H1 (cell line): ENCODE measurements around the gene LRRC61. TPM values are rescaled to one million over a fixed set of nuclear protein-coding genes. Genes with fewer than 3 reads are reported as not detected.

ENCODE experiments used
- CTCF ChIA-PET: fragments of 300-600 bp; sonication (Branson Sonifier 250); formaldehyde crosslinking; loops from one replicate; lab custom pipeline; 2021; ENCODE audit not compliant: partially characterized antibody; lab: Charles Lee
- POLR2A ChIA-PET: fragments of 300-600 bp; sonication (Branson Sonifier 250); formaldehyde crosslinking; loops from one replicate; lab custom pipeline; 2021; ENCODE audit warnings: inconsistent platforms; ENCODE audit not compliant: partially characterized antibody; lab: Charles Lee
- DNase-seq, 2 experiments: peaks; one replicate each; pipeline versions ENCODE4 v3.0.0 to v3.0.0-alpha.2; 2010 to 2022; ENCODE audit warnings: low spot score in 2 of 2, low read depth in 1 of 2, mixed read lengths in 1 of 2
- FAIRE-seq: peaks from 2 replicates; lab custom pipeline; 2011; peaks lifted over from hg19 to GRCh38; lab: Jason Lieb, UNC
- H2AFZ ChIP-seq: 2 replicates; pipeline ENCODE4 v1.8.1; 2012; ENCODE audit warnings: low read length, inconsistent platforms
- H2AK5ac ChIP-seq: 2 replicates; pipeline ENCODE4 v1.6.1; 2013; ENCODE audit warnings: low read depth, low read length
- H2BK120ac ChIP-seq: replicated peaks from 2 replicates; pipeline ENCODE3; 2013; ENCODE audit warnings: low read depth, low read length, inconsistent platforms
- H2BK12ac ChIP-seq: 2 replicates; pipeline ENCODE4 v1.6.1; 2013; ENCODE audit warnings: low read depth, low read length
- H2BK15ac ChIP-seq: 2 replicates; pipeline ENCODE4 v1.6.1; 2013; ENCODE audit warnings: low read length
- H2BK20ac ChIP-seq: 2 replicates; pipeline ENCODE4 v1.6.1; 2013; ENCODE audit warnings: low read length
- H2BK5ac ChIP-seq: 2 replicates; pipeline ENCODE4 v1.6.1; 2013; ENCODE audit warnings: low read depth, low read length
- H3K14ac ChIP-seq: 2 replicates; pipeline ENCODE4 v1.6.1; 2013; ENCODE audit warnings: inconsistent platforms; ENCODE audit not compliant: insufficient read length
- H3K18ac ChIP-seq: 2 replicates; pipeline ENCODE4 v1.6.1; 2013; ENCODE audit warnings: low read length; ENCODE audit errors: extremely low read depth
- H3K23ac ChIP-seq: 2 replicates; pipeline ENCODE4 v1.6.1; 2013; ENCODE audit warnings: inconsistent platforms; ENCODE audit not compliant: insufficient read length
- H3K23me2 ChIP-seq: 2 replicates; pipeline ENCODE4 v1.6.1; 2013; ENCODE audit warnings: low read depth, low read length
- H3K27ac ChIP-seq: 2 replicates; pipeline ENCODE4 v1.6.1; 2011; ENCODE audit warnings: low read depth, low read length, inconsistent platforms
- H3K27me3 ChIP-seq, 4 experiments: replicated peaks in 1 of 4; 1 replicate in 1 of 4; 2 replicates in 3 of 4; pipeline versions ENCODE4 v1.6.1 to v1.8.1; 2011 to 2013; ENCODE audit warnings: low read length in 3 of 4, mild to moderate bottlenecking in 3 of 4, inconsistent platforms in 2 of 4, mixed read lengths in 2 of 4, moderate library complexity in 1 of 4; ENCODE audit not compliant: control insufficient read depth in 3 of 4, insufficient read depth in 3 of 4; ENCODE audit errors: extremely low read depth in 1 of 4
- H3K36me3 ChIP-seq, 4 experiments: 2 replicates each; pipeline versions ENCODE4 v1.6.1 to v1.8.1; 2011 to 2013; ENCODE audit warnings: mild to moderate bottlenecking in 4 of 4, low read length in 3 of 4, moderate library complexity in 2 of 4, control low read depth in 1 of 4, inconsistent platforms in 1 of 4; ENCODE audit not compliant: insufficient read depth in 4 of 4, control insufficient read depth in 2 of 4
- H3K4ac ChIP-seq: replicated peaks from 2 replicates; pipeline ENCODE3; 2013; ENCODE audit warnings: low read length, low read depth, mixed read lengths, inconsistent platforms; ENCODE audit not compliant: insufficient read length
- H3K4me1 ChIP-seq, 4 experiments: replicated peaks in 1 of 4; 1 replicate in 1 of 4; 2 replicates in 3 of 4; pipeline versions ENCODE4 v1.6.1 to v1.8.1; 2011 to 2013; ENCODE audit warnings: low read length in 3 of 4, inconsistent platforms in 2 of 4, mixed read lengths in 1 of 4; ENCODE audit not compliant: insufficient read depth in 4 of 4, control insufficient read depth in 3 of 4
- H3K4me2 ChIP-seq, 2 experiments: 2 replicates each; pipeline versions ENCODE4 v1.6.1 to v1.8.1; 2011 to 2013; ENCODE audit warnings: low read depth in 2 of 2, low read length in 2 of 2, control low read depth in 1 of 2, inconsistent platforms in 1 of 2, mild to moderate bottlenecking in 1 of 2; ENCODE audit not compliant: insufficient read depth in 1 of 2
- H3K4me3 ChIP-seq, 4 experiments: fragments of 200-600, 300-600 bp in 1 of 4; sonication (generic), shearing (Covaris generic), sonication (Bioruptor Twin) in 1 of 4; 2 replicates each; pipeline versions ENCODE4 v1.5.1 to v1.8.1; 2011 to 2016; ENCODE audit warnings: low read length in 4 of 4, low read depth in 3 of 4, control low read depth in 2 of 4, inconsistent platforms in 2 of 4, mild to moderate bottlenecking in 2 of 4, mixed read lengths in 1 of 4, moderate library complexity in 1 of 4; ENCODE audit not compliant: insufficient read depth in 2 of 4; ENCODE audit errors: extremely low read depth in 1 of 4
- H3K56ac ChIP-seq: replicated peaks from 2 replicates; pipeline ENCODE3; 2013; ENCODE audit warnings: low read depth, mild to moderate bottlenecking, mixed read lengths, low read length, inconsistent platforms; ENCODE audit not compliant: insufficient read length
- H3K79me1 ChIP-seq: 2 replicates; pipeline ENCODE4 v1.6.1; 2013; ENCODE audit warnings: low read depth, low read length, control low read depth
- H3K79me2 ChIP-seq, 2 experiments: 2 replicates each; pipeline versions ENCODE4 v1.6.1 to v1.8.1; 2012 to 2013; ENCODE audit warnings: low read length in 2 of 2, mild to moderate bottlenecking in 2 of 2, inconsistent platforms in 1 of 2; ENCODE audit not compliant: insufficient read depth in 2 of 2, control insufficient read depth in 1 of 2
- H3K9ac ChIP-seq, 4 experiments: replicated peaks in 1 of 4; 1 replicate in 1 of 4; 2 replicates in 3 of 4; pipeline versions ENCODE4 v1.6.1 to v1.8.1; 2011 to 2013; ENCODE audit warnings: low read depth in 3 of 4, low read length in 3 of 4, control low read depth in 2 of 4, mild to moderate bottlenecking in 2 of 4, moderate library complexity in 2 of 4, inconsistent platforms in 1 of 4; ENCODE audit errors: extremely low read depth in 1 of 4
- H3K9me3 ChIP-seq, 2 experiments: 2 replicates each; pipeline versions ENCODE4 v1.6.1 to v1.8.1; 2012 to 2013; ENCODE audit warnings: mild to moderate bottlenecking in 2 of 2, moderate library complexity in 2 of 2, control low read depth in 1 of 2, inconsistent platforms in 1 of 2, low read depth in 1 of 2, low read length in 1 of 2, mixed read lengths in 1 of 2; ENCODE audit not compliant: insufficient read depth in 2 of 2
- H4K20me1 ChIP-seq, 2 experiments: replicated peaks in 1 of 2; 2 replicates each; pipeline versions ENCODE3 to v1.8.1; 2011 to 2013; ENCODE audit warnings: inconsistent platforms in 2 of 2, low read length in 2 of 2, mild to moderate bottlenecking in 1 of 2; ENCODE audit not compliant: insufficient read depth in 2 of 2, control insufficient read depth in 1 of 2
- H4K5ac ChIP-seq: 2 replicates; pipeline ENCODE4 v1.6.1; 2013; ENCODE audit warnings: low read length, low read depth, mixed read lengths, inconsistent platforms; ENCODE audit not compliant: insufficient read length
- H4K8ac ChIP-seq: 2 replicates; pipeline ENCODE4 v1.8.0; 2013; ENCODE audit warnings: mild to moderate bottlenecking, moderate library complexity, low read length, inconsistent platforms; ENCODE audit not compliant: insufficient read depth; ENCODE audit errors: extremely low read depth
- H4K91ac ChIP-seq: replicated peaks from 2 replicates; pipeline ENCODE3; 2013; ENCODE audit warnings: low read length, mixed read lengths, inconsistent platforms; ENCODE audit not compliant: insufficient read length
- CHD2 ChIP-seq: IDR thresholded peaks from 2 replicates; pipeline ENCODE4 v1.6.1; 2012; ENCODE audit warnings: low read length, improper control_type of control experiment
- HDAC6 ChIP-seq: IDR thresholded peaks from one replicate; pipeline ENCODE4 v1.7.1; 2012; ENCODE audit warnings: low read depth, mild to moderate bottlenecking, inconsistent platforms, low read length, moderate library complexity
- KDM4A ChIP-seq: IDR thresholded peaks from one replicate; pipeline ENCODE4 v1.7.1; 2012; ENCODE audit warnings: low read depth, mild to moderate bottlenecking, moderate library complexity, low read length, inconsistent platforms; ENCODE audit not compliant: severe bottlenecking
- MAFK ChIP-seq: IDR thresholded peaks from 2 replicates; pipeline ENCODE4 v1.6.1; 2012; ENCODE audit warnings: low read depth, mild to moderate bottlenecking, improper control_type of control experiment, low read length
- USF2 ChIP-seq: IDR thresholded peaks from 2 replicates; pipeline ENCODE4 v1.6.1; 2011; ENCODE audit warnings: low read length, improper control_type of control experiment
- WGBS, 2 experiments: shearing (Covaris generic) in 1 of 2; methylation state at CpG; one replicate each; pipeline versions ENCODE4 v1.1.6 to v1.1.7; 2013 to 2015; ENCODE audit warnings: low lambda C conversion rate in 2 of 2, mixed read lengths in 2 of 2, inconsistent platforms in 1 of 2, low coverage in 1 of 2, missing lambda C conversion rate in 1 of 2; ENCODE audit not compliant: insufficient replicate concordance in 2 of 2, insufficient coverage in 1 of 2, insufficient read length in 1 of 2; ENCODE audit errors: extremely low coverage in 1 of 2, missing lambda C conversion rate in 1 of 2; 5-methylcytosine and 5-hydroxymethylcytosine counted together
- polyA plus RNA-seq, 7 experiments: library from polyadenylated mRNA; depleted of rRNA in 3 of 7; stranded (reverse) in 5 of 7; unstranded in 2 of 7; fragments of >200 nt in 5 of 7; fragments of 200-250 nt in 2 of 7; gene quantifications; 1 replicate in 5 of 7; 2 replicates in 1 of 7; 4 replicates in 1 of 7; pipeline versions ENCODE4 v1.2.1 to v1.2.3, GENCODE V29; 2011 to 2013; ENCODE audit warnings: missing spikeins in 2 of 7, mixed read lengths in 2 of 7
- total RNA-seq: library from RNA; stranded (reverse); fragmentation: NEBNext Ultra II Directional; extraction: Animal tissue kit (Norgen Biotek cat#: 25700); gene quantifications from 2 replicates; pipeline ENCODE4 v1.2.1, GENCODE V29; 2021
- TF ChIP-seq, protein P1 (sequence below): IDR thresholded peaks from 2 replicates; pipeline ENCODE4 v1.6.1; 2012; ENCODE audit warnings: inconsistent platforms

LRRC61 gene
- total and polyA plus RNA-seq, 2 of the 8 experiments (the other 6 are each of a cell fraction or from before 2014, with no cell fraction given): 0.73 to 44.8 TPM

DNA sequence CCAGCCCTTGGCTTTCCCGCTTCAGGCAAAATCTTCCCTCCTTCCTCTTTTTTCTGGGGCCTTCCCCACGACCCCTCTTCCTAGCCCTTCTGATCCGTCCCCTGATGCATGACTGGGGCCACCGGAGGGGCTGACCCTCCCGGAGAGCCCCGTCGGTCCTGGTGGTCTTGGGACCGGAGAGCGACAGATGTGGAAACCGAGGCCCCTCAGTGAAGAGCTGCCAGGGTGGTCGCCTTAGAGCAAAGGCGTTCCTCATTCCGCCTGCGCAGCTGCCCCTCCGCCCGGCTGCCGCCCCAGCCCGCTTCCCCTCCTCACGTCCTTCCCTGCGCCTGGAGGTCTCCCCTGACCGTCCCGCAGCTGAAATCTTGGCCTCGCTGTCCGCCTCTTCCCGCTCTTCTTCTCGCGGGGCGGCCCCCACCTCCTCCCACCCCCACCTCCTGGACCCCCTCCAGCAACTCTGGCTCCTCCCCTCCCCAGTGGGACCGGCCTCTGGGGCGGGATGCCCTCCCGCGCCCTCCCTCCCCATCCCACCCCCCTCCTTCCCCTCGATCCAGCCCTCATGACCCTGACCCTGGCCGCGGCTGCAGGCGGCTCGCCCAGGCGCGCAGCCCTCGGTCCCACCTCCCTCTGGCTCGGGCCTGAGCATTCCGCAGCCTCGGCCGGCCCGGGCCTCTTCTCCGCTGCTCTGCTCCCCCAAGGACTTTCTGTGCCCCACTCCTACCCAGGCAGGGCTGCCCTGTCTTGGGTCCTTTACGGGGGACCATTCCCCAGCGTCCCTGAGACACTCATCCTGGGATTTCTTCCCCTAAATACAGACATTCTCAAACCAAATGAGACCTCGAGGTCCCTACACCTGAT is 18.3 kb downstream of the LRRC61 start, which contains the start of gene RARRES2:
RARRES2 (minus strand) TSS at position 367 of the 858 bp plus-strand sequence. CDS start 1,020 bp downstream, outside the sequence.
- H3K23ac ChIP-seq: no peak within 1 kb of the TSS
- DNase-seq: peak in 1 of 2 experiments; percentile 74
- H2BK120ac ChIP-seq: no peak within 1 kb of the TSS
- peaks cover 6% of the 10 kb centered on the region for H3K79me1 ChIP-seq
- H3K18ac ChIP-seq: peak within 1 kb of the TSS; percentile 71
- peak within 1 kb of the TSS; percentile 80; the same call in 1 of the 2 replicates for H2BK5ac ChIP-seq
- peak within 1 kb of the TSS; percentile 20; the same call in 1 of the 2 replicates for H2BK12ac ChIP-seq
- H3K4ac ChIP-seq: peak within 1 kb of the TSS; percentile 73
- H3K4me3 ChIP-seq: peak within 1 kb of the TSS; percentile 84 to 94 (median 85)
- ChIA-PET POLR2A (interaction anchor here (0.9 to 7.6 kb wide), 8 partner anchors 10 to 60 kb away, joined by 3 to 76 read pairs (median 7); partner anchors contain the start of gene REPIN1), CTCF (interaction anchor here (0.9 to 5.2 kb wide), 4 partner anchors 13 to 80 kb away, joined by 3 to 41 read pairs (median 4); no protein-coding TSS in a partner anchor)
- H3K4me1 ChIP-seq: peaks cover 6 to 52% (median 27%) of the 10 kb centered on the region in 4 experiments
- H3K23me2 ChIP-seq: peaks cover 18% of the 10 kb centered on the region
- WGBS, 2 experiments: 2% methylated on average over 16 of the region's 49 CpGs; no CpG with 5 or more reads in 1 of the 2 experiments
- H2AFZ ChIP-seq: no peak within 1 kb of the TSS
- peak within 1 kb of the TSS; percentile 50 for H2BK15ac ChIP-seq
- peaks cover 7 to 18% of the 10 kb centered on the region in 2 experiments for H4K20me1 ChIP-seq
- no peak for FAIRE-seq
- peaks cover 0 to 11% of the 10 kb centered on the region in 2 experiments; a peak in 2 of 4 replicates for H3K9me3 ChIP-seq
- no peak within 1 kb of the TSS for H3K14ac ChIP-seq
- H2AK5ac ChIP-seq: peak within 1 kb of the TSS; percentile 59; the same call in 1 of the 2 replicates
- peaks cover 0 to 22% of the 10 kb centered on the region in 2 experiments; a peak in 2 of 4 replicates for H3K79me2 ChIP-seq
- H3K27ac ChIP-seq: no peak within 1 kb of the TSS
- H4K8ac ChIP-seq: peak within 1 kb of the TSS; percentile 73
- H3K9ac ChIP-seq: peak within 1 kb of the TSS; percentile 44 to 75 (median 54)
- peak within 1 kb of the TSS; percentile 67 for H2BK20ac ChIP-seq
- H4K91ac ChIP-seq: peak within 1 kb of the TSS; percentile 81
- H4K5ac ChIP-seq: peak within 1 kb of the TSS; percentile 14
- peaks cover 0 to 26% (median 21%) of the 10 kb centered on the region in 4 experiments; a peak in 6 of 7 replicates for H3K27me3 ChIP-seq
- peak within 1 kb of the TSS; percentile 95 to 98 for H3K4me2 ChIP-seq
- H3K56ac ChIP-seq: peak within 1 kb of the TSS; percentile 18
- peaks cover 0 to 25% (median 5%) of the 10 kb centered on the region in 4 experiments; a peak in 4 of 8 replicates for H3K36me3 ChIP-seq
- TF ChIP-seq, protein P1, sequence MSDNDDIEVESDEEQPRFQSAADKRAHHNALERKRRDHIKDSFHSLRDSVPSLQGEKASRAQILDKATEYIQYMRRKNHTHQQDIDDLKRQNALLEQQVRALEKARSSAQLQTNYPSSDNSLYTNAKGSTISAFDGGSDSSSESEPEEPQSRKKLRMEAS: 0 out of 2 replicates have a peak, but pooled peaks have one; percentile 9
- no peak for TF ChIP-seq MAFK
- TF ChIP-seq USF2: no peak
- no peak for TF ChIP-seq HDAC6
- TF ChIP-seq CHD2: 0 out of 2 replicates have a peak, but pooled peaks have one; percentile 42
- peak; percentile 42 for TF ChIP-seq KDM4A
